COLO668 (cell line): ENCODE data around the gene CACNG7.

ENCODE experiments used
- DNase-seq: peaks from one replicate; lab custom pipeline; 2025; ENCODE audit not compliant: unreplicated experiment; lab: John Stamatoyannopoulos, UW

The CACNG7 gene

DNA sequence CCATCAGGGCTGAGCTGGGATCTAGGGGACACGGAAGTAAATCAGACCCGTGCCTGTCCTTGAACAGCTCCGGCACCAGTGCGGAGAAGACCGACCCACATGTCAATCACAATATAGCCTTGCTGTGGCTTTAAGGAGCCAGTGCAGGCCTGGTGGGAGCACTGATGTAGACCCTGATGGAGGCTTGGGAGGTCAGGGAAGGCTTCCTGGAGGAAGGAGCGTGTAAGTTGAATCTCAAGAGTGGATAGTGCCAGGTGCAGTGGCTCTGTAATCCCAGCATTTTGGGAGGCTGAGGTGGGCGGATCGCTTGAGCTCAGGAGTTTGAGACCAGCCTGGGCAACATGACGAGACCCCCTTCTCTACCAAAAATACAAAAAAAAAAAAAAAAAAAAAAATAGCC is 42.9 kb downstream of the CACNG7 start:
- no peak for DNase-seq

DNA sequence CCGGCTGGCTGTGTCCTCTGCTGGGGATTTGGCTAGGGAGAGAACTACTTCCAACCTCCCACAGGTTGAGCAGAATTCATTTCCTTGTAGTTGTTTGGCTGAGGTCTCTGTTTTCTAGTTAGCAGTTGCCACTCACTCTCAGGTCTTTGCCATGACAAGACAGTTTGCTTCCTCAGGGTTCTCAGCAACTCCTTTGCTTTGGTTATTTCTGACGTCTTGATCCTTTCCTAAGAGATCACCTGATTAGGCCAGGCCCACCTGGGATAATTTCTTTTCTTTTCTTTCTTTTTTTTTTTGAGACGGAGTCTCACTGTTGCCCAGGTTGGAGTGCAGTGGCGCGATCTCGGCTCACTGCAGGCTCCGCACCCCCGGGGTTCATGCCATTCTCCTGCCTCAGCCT is 44.3 kb downstream of the CACNG7 start:
- DNase-seq = no peak

DNA sequence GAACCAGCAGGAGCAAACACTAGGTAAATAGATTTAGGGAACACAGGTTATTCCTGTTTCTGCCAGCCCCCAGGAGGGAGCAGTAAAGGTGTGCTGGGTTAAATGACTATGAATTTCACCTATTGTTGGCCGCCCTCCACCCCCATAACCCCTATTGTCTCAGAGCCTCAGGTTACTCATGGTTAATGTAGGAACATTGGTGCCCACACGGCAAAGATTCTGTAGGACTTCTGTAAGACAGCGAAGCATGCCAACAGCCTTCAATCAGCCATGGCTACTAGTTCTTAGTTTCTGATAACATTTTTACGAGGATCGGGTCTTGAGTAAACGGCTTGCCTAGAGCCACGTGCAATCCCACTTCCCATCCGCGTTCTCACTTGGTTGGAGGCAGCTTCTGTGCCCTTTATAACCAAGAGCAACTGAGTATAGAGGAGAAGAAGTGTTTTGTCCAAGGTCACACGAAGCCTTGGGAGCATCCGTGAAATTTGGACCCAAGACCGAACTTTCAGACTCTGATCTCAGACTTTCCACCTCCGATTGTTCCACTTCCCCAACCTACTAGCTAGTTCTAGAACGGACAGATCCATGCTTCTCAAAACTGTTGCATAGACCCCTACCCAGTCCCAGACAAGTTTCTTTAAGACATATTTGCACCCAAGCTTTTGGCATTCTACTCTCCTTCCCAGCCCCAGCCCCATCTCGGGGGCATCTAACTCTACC is 48.5 kb downstream of the CACNG7 start:
- DNase-seq = no peak

DNA sequence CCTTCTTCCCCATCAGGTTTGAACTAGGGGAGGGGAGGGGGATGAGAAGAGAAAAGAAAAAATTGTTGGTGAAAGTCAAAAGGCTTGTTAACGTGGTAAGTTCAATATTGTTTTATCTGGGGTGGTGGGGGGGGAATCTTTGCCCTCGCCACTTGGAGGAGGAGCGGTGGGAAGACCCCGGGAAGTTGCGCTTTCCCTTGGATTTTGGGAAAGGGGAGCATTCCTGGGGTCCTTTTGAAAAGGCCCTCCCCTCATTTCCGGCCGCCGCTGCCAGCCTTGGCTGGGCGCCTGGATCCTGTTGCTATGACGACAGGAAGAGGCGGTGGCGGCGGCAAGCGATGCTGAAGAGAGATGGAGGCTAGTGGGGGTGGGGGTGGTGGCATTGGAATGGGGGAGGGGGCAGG is 49.1 kb downstream of the CACNG7 start:
- peak; percentile 24 for DNase-seq

DNA sequence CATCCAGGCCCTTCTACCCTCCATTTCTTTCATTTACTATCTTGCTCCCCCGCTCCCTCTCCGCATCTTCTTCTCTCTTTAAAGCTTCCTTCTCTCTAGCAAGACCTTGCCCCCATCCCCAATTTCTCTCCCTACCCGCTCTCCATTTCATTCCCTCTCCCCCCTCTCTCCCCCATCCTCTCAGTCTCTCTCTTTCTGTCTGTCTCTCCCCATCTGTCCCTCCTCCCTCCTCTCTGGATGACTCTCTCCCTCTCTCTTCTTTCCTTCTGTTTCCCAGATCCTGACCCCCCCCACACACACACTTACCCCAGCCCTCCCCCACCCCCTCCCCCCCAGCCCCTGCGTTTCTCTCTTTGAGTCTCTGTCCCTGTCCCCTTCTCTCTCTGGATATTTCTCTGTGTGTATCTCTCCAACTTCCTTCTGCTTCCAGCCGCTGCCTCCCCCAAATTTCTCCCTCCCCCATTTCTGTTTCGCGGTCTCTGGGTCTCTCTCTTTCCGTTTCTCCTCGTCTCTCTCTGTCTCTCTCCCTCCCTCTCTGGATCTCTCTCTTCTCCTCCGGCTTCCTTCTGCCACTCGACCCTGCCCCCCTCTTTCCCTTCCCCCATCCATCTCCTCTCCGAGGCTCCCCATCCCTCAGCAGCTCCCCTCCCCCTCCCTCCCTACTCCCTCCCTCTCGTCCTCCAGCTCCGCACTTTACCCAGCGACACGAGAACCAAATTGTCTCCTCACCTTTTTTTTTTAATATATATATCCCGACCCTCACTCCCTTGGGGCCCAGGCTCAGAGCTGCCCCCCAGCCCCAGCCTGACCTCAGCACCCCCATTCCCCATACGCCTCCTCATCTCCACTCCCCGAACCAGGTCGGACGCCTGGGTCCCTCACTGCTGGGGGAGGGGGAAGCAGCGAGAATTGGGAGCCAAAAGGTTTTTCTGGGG is 50.0 kb downstream of the CACNG7 start:
- no peak for DNase-seq

DNA sequence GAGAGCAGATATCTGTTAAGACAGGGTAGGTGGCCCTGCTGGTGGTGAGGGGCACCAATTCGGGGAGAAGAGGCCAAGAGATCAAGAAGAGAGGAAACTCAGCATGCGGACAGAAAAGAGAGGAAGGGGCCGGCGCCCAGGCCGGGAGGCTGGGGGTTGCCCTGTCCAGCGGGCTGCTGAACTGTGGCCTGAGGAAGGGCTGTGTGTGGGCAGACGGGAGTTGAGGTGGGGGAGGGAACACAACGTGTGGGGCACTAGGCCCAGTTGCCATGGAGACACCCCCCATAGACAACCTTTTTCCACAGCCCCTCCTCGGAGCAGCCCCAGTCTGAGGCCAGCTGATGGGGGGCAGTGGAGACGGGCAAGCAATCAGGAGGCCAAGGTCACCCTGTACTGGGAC is 51.1 kb downstream of the CACNG7 start:
- no peak for DNase-seq

DNA sequence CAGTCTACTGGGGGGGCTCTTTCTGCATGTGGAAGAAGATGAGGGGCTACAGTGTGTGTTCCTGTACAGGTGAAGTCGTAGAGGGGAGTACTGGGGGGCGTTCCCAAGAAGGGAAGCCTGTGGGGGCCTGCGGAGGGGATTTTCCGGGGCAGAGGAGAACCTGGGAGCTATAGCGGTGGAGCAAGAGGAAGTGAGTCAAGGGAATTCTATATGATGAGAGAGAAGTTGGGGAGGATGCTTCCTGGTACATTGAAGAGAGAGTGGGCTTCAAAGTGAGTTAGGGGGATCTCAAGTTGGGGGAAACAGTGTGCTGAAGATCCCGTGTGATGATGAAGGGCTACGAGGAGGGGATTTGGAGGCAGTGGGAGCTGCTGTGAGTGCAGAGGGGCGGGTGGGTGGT is 51.8 kb downstream of the CACNG7 start:
- DNase-seq = no peak

DNA sequence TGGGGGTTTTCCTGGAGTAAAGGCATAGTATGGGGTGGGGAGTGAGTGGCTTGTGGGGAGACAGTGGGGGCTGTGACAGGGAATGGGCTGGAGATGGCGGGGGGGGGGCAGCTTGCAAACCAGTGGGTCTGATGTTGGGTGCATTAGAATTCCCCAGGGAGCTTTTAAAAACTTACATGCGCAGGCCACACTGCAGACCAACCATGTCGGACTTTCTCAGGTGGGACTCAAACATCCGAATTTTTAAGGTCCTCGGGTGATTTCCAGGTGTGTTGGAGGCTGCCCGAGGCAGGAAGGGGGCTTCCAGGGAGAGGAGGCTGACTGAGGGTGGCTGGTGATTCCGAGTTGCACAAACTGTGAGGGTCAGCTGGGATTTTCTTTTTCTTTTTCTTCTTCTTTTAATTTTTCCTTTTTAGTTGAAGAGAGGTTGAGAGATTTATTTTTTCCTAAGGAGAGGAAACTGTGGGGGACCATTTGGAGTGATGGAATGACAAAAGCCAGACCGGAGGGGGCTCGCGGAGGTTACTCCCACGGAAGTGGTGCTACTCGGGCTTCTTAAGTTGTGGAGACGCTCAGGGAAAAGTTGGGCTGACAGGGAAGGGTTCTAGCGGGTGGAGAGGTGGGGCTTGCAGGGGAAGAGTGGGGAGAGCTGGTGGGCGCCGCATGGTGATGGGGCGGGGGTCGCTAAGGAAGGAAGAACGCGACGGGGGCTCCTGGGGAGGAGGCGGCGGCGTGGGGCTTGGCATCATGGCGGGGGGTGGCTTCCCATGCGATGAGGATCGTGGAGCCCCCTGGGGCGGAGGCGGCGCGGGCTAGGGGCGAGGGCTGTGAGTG is 52.7 kb downstream of the CACNG7 start:
- DNase-seq = no peak

DNA sequence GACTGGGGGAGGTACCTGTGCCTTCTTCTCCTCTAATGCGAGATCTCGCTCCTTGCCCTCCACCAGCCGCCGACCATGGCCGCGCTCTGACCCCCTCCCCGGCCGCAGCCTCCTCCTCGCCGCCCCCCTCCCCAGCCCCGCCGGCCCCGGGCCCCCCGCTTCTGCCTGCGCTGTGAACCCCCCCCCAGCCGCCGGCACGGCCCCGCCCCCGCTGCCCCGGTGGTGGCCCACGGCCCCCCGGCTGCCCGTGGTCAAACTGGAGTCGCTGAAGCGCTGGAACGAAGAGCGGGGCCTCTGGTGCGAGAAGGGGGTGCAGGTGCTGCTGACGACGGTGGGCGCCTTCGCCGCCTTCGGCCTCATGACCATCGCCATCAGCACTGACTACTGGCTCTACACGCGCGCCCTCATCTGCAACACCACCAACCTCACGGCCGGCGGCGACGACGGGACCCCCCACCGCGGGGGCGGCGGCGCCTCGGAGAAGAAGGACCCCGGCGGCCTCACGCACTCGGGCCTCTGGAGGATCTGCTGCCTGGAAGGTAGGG is 53.9 kb downstream of the CACNG7 start, which contains the start of gene CACNG8:
CACNG8 (plus strand) TSS at position 51 of the 545 bp plus-strand sequence.
- no peak for DNase-seq

DNA sequence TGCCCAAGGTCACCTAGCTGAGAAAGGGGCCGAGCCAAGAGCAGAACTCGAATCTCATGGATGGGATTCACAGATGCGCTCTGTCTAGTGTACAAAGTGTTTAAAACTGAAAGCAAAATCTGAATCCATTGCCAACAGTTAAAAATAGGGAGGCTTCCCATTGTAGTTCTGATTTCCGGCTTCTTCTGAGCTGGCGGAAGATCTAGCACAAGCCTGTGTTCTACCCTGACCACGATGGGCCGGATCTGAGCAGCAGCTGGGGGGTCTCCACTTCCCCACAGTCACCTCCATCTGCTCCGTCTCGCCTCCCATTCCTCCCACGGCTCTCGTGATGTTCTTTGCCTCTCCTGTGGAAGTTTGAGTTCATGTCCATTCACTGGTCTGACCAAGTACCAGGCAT is 56.0 kb downstream of the CACNG7 start:
- no peak for DNase-seq

DNA sequence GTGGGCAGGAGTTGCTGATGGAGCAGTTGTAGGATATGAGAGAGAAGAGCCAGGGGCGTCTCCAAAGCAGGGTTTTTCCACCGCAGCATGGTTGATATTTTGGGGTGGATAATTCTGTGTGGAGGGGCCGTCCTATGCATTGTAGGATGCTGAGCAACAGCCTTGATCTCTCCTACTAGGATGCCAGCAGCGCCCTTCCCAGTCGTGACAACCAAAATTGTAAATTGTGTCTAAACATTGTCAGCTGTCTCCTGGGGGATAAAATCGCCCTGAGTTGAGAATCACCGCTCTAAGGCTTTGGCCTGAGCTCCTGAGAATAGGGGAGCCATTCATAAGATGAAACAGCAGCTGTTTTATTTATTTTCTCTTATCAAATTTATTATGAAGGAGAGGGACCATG is 57.9 kb downstream of the CACNG7 start:
- DNase-seq = no peak

DNA sequence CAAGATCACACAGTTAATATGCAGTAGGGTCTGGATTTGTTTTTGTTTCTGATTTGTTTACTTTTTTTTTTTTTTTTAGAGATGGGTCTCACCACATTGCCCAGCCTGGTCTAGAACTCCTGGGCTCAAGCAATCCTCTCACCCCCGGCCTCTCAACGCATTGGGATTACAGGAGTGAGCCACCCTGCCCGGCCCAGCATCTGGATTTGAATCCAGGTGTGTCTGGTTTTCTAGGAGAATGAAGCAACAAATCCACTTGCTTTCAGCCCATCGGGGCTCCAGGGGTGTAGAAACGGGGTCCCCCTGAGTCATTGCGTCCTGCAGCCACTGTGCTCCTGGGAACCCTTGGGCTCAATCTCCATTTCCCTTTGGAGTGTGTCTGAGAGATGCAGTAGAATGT is 60.3 kb downstream of the CACNG7 start:
- DNase-seq = no peak

DNA sequence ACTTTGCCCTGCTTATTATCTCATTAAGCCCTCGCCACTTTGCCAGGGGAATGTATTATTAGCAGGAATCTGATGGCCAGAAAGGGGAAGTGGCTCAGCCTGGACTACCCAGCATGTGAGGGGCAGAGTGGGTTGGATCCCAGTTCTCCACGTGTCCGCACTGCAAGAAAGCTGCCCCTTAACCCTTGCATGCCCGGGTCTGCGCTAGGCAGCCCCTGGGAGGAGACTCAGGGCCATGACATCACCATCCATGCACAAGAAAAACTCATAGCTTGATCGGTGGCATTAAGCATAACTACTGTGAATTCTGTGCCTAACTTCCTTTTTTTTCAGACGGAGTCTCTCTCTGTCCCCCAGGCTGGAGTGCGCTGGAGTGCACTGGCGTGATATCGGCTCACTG is 62.6 kb downstream of the CACNG7 start:
- DNase-seq = no peak

DNA sequence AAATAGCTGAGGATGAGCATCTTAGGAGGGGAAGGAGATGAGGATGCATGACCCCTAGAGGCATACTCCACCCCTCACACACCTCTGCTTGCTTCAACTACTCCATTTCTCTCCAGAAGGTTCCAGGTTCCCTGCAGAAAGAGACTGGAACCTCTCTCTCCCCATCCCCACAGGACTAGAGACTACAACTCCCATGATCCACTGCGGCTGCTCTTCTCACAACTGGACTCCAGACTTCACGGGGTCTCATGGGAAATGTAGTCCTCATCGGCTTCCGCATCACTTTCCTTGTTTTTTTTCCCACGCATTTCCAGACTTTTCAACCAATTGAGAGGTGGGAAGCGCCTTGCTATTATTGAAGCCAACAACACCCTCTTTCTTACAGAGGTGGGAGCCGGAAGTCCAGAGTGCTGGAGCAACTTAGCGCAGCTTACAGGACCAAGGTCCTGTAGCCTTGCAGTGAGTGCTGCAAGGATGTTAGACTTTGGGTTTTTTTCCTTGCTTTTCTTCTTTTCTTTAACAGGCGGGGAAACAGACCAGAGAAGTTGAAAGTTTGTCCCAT is 68.4 kb downstream of the CACNG7 start:
- peak; percentile 60 for DNase-seq

DNA sequence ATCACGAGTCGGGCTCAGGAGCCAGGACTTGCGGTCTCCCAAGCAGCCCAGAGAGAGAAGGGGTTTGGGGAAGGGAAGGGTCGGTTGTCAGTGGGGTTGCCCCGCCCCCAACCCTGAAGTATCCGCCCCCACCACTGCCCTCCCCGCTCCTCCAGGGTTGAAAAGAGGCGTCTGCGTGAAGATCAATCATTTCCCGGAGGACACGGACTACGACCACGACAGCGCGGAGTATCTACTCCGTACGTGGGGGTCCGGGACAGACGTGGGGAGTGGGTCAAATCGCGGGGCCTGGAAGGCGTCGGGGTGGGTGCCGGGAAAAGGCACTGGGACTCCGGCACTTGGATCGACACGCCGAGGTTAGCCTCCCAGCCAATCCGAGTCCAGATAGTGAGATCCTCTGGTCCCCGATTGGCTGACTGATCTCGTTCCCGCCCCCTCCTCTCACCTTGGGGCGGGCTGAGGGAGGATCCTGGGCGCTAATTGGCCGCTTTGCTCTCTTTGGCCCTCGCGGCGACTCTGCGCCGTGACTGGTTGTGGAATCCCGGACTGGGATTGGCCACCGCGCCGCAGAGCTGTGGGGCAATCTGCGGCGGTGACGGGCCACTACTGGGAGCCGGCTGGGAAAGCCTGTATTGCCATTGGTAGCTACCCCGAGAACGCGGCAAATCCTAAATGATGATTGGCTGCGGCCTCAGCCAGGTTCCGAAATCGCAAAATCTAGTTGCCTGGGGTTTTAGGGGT is 69.1 kb downstream of the CACNG7 start:
- DNase-seq = no peak

DNA sequence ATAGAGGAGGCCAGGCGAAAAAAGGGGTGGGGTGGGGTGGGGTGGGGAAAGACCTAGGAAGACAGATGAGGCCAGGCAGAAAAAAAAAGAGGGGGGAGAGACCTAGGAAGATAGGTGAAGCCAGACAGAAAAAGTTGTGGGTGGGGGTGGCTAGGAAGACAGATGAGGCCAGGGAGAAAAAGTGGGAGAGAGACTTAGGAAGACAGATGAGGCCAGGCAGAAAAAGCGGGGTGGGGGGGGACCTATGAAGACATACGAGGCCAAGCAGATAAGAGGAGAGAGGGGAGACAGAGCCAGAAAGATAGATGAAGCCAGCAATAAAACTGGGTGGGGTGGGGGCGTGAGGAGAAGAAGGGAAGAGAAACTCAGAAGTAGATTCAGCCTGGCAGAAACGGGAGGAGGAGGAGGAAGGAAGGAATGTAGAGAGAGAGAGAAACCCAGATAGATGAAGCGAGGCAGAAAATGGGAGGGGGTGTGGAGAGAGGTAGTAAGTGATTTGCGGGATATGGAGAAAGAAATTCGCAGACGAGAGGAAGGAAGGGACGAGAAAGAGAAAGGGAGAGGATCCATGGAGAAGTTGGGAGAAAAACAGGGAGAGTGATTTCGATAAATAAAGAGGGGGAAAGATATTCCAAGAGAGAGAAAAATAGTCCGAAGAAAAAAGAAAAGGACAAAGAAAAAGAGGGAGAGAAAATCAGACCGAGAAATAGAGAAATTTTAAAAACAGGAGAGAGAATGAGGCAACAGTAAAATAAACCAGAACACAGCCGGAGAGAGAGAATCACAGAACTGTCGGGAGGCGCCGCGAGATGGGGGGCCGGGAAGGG is 70.1 kb downstream of the CACNG7 start:
- DNase-seq = no peak

DNA sequence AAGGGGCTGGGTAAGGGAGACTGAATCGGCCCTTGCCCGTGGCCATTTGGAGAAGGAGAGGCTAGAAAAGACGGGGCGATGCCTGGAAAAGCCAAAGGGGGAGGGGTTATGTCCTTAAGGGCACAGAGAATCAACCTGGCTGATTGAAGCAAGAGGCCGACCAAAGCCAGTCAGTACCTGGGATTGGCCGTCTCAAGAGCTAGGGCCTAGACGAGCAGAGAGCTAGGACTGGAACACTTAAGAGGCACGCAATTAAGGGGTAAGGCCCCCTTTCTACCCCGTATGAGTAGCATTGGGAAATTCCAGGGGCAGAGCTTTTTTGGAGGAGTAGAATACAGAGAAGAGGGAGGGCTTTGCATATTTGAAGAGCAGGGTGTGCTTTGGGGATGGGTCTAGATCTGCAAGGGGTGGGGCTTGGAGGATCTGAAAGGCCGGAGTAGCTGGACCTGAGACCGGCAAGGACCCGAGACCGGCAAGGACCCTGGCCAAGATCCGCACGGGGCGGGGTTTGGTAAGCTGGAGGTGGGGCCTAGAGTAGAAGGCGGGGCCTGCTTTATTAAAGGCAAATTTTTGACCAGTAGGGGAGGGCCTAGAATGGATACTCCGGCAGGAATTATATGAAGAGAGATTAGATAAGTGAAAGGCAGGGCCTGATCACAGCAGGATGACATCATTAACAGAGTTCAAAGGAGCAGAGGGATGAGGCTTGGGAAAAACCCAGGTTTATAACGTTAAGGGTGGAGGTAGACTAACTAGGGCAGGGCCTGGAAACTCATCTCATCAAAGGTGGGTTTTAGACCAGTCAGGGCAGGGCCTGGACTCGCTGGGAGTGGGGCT is 71.7 kb downstream of the CACNG7 start:
- no peak for DNase-seq

DNA sequence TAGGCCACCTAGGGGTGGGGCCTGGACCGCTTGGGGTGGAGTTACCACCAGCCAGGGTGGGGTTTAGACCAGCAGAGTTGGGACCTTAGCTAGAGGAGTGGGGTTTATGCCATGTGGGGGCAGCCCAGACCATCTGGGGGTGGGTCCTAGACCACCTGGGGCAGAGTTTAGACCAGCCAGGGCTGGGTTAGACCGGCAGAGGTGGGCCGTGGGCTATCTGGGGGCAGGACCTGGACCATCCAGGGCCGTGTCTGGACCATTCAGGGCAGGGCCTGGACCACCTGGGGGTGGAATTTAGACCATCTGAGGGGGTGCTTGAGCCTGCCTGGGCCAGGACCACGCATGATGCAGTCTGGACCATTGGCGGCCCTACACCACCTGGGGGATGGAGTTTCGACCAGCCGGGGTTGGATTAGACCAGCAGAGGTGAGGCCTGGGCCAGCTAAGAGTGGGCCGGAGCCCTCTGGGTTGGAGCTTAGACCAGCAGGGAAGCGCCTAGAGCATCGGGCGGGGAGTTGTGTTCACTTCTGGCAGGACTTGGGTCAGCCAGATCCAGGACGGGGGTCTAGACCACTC is 72.4 kb downstream of the CACNG7 start:
- no peak for DNase-seq
